Measurements from ENCODE around the gene HOXC12. TPM values are rescaled to one million over a fixed set of nuclear protein-coding genes. Genes with fewer than 3 reads are reported as not detected.

HOXC12 gene
- total RNA-seq, 1 donor from 2014 or later, result 0.62 TPM

- DNase-seq (ENCODE audit: low read depth), result no peak
Measured at GRCh38 chr12:53982648-53983567, 28.2 kb downstream of the HOXC12 start.

DNA sequence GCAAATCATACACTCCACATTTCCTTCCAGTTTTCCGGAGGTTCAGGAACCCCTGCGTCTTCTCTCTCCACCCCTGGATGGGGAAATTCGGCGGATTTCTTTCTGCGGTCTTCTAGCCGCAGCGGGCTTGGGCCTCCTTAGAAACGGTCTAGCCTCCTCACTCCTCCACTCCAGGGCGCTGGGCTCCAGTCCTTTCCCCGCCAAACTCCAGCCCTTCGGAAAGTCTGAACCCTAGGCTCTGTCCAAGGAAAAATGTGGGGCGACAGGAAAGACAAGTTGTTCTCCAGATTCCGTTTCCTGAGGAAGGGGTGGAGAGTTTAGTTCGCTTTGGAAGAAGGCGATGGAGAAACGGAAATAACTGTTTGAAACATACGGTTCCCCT, 28.9 kb downstream of the HOXC12 start:
- no peak for DNase-seq (ENCODE audit: low read depth)

DNA sequence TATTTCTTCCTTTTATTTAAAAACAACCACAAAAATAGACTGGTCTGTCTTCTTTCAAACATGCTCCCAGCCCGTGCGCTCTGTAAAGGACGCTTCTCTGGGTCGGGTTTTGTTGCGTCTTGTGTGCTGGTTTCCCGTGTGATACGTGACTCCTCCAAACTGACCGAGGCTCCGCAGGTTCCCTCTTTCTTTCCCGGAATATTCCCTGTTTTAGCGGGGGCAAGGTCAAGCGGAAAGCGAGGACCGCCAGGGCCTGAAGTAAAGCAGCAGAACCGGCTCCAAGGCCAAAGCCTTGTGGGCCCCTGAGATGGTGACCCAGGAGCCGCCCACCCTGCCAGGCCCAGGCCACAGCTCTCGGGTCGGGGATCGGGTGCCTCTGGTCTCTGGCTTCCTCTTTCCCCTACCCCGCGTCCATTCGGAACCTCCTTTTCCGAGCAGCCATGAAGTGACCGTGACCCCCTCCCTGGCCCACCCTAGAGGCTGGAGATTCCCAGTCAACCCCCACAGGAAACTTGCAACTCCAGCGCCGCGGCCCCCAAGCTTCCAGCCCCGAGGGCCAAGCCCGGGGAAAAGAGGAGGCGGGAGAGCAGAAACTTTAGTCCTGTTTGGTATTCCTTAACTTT, 29.4 kb downstream of the HOXC12 start:
- no peak for DNase-seq (ENCODE audit: low read depth)

GRCh38 chr12:53984901-53985691, 30.4 kb downstream of the HOXC12 start, which contains the start of gene HOXC10:
TSS of gene HOXC10 (plus strand) at chr12:53985146. CDS start at chr12:53985260, 114 bp downstream.
- peak; percentile 97 for DNase-seq (ENCODE audit: low read depth)

GRCh38 chr12:53985692-53985993, 30.9 kb downstream of the HOXC12 start:
- DNase-seq (ENCODE audit: low read depth), result no peak

- no peak for DNase-seq (ENCODE audit: low read depth)
Measured at GRCh38 chr12:53985994-53986685, 31.4 kb downstream of the HOXC12 start.

GRCh38 chr12:53986686-53987483, 32.2 kb downstream of the HOXC12 start:
- DNase-seq (ENCODE audit: low read depth), result no peak

DNA sequence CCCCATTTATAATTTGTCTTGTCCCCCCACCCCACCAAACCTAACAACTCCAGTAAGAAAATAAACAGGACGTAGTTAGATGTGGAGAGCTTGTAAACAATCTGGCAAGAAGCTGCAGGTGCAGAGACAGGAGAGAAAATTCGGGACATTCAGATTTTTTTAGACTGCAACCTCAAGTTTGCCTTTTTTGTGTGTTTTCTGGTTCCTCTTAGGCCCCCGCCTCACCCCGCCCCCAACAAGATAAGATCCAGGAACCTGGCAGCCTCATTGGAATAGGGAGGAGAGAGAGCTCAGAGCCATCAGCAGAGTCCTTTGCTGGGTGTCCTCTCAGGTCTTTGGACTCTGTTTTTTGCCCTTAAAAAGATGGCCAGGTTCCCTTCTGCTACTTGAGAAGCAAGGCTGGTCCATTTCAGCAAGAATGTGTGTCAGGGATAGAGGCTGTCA, 33.1 kb downstream of the HOXC12 start:
- no peak for DNase-seq (ENCODE audit: low read depth)

- DNase-seq (ENCODE audit: low read depth), result no peak
Measured at GRCh38 chr12:53988541-53989226, 34.0 kb downstream of the HOXC12 start.

GRCh38 chr12:53989227-53990113, 34.8 kb downstream of the HOXC12 start:
- no peak for DNase-seq (ENCODE audit: low read depth)

DNA sequence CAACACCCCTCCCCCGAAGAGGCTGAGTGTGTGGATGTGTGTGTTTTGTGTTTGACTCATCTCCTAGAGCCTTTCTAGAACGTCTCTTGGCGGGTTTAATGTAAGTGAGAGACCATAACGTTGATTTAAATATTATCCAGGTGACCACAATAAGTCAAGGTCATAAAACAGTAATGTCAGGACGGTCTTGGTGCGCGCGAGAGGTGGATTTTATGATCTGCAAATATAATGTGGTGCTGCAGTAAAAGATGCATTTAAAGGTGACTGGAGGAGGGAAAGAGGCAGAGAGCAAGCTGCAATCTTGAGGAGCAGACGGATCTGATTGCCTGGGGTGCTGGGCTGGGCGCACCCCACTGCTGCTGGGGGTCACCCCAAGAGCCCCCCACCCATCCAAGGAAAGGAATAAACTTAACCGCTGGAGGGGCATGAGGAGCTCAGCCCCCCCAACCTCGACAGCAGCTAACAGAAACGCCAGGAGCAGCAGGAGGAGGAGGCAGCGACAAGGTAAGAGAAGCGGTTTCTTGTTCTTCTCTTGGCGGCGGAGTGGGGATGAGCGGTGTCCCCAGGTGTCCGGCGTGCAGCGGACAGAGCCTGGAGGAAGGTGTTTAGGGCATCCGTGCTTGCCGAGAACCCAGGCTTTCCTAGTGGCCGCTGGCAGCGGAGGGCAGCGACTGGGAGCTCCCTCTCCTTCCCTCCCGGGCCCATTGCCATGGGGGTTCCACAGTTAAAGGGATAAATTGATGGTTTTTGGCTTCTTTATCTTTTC, 35.8 kb downstream of the HOXC12 start:
- no peak for DNase-seq (ENCODE audit: low read depth)

- DNase-seq (ENCODE audit: low read depth), result peak; percentile 63
Measured at GRCh38 chr12:53991077-53991460, 36.4 kb downstream of the HOXC12 start.

DNA sequence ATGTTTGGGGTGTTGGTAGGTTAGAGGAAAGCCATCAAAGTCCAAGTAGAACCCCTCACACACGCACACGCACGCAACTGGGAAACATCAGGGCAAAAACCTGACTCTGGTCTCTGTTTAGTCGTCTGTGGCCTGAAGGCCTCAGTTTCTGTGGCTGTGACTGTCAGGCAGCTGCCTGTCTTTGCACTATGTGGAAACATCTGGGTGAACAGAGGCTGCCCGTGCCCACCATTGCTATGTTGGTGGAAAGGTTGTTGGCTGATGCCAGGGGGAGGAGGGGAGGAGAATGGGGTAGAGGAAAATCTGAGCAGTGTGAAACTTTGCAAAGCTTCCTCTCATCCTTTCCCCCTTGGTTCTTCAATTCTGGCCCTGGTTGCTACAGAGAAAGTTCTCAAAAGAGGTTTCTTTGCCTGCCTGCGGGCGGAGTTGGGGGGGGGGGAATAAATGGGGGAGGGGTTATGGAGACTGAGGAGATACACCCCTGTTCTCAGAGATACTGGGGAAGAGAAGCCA, 37.7 kb downstream of the HOXC12 start:
- no peak for DNase-seq (ENCODE audit: low read depth)

DNA sequence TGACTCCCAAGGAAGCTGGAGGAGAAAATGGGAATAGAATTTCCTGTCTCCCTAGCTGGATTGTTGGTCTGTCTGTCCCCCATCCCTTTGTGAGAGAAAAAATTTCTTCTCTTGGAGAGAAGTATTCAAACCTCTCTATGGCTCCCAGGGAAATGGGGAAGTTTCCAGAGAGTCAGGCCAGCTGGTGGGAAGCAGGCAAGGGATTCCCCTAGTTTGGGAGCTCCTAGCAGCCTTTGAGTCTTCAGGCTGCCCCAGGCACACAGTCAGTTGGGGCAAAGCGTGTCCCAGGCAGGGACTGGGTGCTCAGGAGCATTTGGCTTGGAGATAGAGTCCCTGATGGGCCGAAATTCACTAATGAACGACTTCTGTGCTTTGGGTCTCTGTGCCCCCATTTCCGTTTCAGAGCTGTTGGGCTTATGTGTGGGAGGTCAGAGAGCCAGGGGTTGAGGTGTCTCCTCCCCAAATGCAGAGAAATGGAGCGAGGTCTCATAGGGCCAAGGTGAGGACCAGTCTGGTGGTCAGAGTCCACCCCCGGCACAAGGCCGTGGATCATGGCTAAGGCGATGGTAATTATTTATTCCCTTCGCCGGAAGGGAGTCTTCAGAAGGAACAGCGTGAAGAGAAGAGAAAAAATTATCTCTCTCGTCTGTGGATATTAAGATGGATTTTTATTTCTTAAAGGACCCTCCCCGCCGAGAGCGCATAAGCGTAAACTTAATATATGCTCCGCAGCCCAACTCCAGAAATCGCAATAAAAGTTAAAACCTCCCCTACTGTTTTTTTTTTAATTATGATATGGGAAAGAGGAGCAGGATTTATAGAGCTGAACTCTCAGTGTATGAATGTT, 38.7 kb downstream of the HOXC12 start:
- DNase-seq (ENCODE audit: low read depth), result no peak

DNA sequence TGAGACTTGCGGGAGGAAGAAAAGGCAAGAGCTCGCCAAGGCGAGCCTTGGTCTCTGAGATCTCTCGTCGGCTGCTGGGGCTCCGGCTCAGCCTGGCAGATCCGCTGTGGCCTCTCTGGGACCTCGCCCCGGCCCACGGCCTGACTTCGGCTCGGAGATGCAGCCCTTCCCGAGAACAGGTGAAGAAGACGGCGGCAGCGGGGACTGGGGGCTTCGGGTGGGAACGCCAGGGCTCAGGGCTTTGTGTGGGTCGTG, 39.2 kb downstream of the HOXC12 start:
- no peak for DNase-seq (ENCODE audit: low read depth)

GRCh38 chr12:53994264-53995001, 39.7 kb downstream of the HOXC12 start:
- DNase-seq (ENCODE audit: low read depth), result no peak

GRCh38 chr12:53995002-53995377, 40.3 kb downstream of the HOXC12 start:
- DNase-seq (ENCODE audit: low read depth), result no peak
